SHP77 treated with DMSO at 0.1 percent for 48 hours (cell line): ENCODE measurements around the gene TES.
"Not testable (repeated sequence)": the region's sequence is repeated elsewhere in the genome, so short reads cannot be mapped to it uniquely, and the experiment has no call there.

Experiments used
- DNase-seq: peaks from one replicate; lab custom pipeline; 2025; lab: John Stamatoyannopoulos, UW

TES gene

DNA sequence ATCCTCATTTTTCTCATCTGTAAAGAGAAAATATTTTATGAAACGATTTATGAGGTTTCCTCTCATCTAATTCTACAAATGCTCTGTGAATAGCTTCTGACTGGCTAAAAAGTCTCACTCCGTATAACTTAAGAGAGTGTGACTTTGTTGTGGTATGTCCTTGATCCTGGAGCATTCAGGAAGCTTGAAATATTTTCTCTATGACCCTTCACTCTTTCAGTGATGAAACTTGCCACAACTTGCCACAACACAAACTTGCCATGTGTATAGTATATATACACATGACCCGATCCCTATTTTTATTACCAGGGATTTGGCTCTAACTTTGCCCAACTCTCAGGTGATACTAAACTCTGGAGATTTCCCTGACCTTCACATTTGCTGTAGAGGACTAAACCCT is 74.1 kb downstream of the TES start:
- no peak for DNase-seq

DNA sequence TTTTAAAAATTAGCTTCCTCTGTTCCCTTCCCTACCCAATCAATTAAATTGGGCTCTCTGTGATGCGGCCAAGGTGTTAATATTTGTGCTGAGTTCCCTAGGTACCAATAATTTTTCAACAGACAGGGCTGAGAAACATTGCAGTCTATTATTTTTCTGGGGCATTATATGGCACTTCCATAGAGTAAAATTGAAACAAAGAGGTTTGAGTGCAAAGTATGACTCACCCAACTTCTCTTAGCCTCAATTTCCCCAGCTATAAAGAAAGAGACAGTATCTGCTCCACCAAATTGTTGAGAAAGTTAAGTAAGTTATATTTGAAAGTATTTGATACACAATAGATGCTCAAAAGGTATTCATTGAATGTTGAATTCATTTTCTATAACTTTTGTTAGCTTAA is 74.9 kb downstream of the TES start:
- no peak for DNase-seq

DNA sequence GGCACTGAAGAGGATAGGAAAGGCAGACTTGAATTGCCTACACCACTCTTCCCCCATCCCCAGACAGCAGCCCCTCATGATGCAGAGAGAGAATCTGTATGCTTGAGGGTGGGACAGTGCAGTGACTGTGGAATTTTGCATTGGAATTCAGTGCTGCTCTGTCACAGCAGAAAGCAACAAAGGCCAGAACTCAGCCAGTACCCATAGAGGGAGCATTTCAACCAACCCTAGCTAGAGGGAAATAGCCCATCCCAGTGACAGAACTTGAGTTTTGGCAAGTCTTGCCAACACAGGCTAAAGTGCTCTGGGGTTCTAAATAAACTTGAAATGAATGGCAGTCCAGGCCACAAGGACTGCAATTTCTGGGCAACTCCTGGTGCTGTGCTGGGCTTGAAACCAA is 80.4 kb downstream of the TES start:
- DNase-seq: no peak

DNA sequence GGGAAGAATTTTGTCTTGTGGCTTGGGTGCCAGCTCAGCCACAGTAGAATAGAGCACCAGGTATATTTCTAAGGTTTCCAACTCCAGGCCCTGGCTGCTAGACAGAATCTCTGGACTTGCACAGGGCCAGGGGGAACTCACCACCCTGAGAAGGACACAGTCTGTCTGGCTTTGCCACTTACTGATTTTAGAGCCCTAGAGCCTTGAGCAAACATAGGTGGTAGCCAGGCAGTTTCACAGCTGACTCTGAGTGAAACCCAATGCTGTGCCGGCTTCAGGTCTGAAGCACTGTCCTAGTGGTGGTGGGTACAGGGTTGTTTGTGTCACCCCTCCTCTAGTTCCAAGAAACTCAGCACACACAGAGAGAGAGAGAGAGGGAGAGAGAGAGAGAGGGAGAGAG is 81.6 kb downstream of the TES start:
- DNase-seq: no peak

DNA sequence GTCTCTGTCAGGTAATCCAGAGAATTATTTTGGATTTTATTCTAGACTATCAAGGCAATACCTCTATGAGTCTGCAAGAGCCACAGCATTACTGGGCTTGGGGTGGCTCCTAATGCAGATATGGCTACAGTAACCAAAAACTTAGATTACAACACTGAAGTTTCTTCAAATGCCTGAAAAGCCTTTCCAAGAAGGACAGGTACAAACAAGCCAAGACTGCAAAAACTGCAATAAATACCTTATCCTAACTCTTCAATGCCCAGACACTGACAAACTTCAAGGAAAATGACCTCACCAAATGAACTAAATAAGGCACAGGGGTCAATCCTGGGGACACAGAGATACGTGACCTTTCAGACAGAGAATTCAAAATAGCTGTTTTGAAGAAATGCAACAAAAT is 82.0 kb downstream of the TES start:
- DNase-seq: no peak

- no peak for DNase-seq
Measured at GRCh38 chr7:116293139-116293538, 82.8 kb downstream of the TES start.

- no peak for DNase-seq
Measured at GRCh38 chr7:116293633-116294032, 83.3 kb downstream of the TES start.

DNA sequence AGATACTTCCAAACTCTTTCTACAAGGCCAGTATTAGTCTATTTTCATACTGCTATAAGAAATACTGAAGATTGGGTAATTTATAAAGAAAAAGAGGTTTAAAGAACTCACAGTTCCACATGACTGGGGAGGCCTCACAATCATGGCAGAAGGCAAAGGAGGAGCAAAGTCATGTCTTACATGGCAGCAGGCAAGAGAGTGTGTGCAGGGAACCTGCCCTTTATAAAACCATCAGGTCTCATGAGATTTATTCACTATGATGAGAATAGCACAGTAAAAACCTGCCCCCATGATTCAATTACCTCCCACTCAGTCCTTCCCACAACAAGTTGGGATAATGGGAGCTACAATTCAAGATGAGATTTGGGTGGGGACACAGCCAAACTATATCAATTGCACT is 85.6 kb downstream of the TES start:
- not testable (repeated sequence) for DNase-seq

DNA sequence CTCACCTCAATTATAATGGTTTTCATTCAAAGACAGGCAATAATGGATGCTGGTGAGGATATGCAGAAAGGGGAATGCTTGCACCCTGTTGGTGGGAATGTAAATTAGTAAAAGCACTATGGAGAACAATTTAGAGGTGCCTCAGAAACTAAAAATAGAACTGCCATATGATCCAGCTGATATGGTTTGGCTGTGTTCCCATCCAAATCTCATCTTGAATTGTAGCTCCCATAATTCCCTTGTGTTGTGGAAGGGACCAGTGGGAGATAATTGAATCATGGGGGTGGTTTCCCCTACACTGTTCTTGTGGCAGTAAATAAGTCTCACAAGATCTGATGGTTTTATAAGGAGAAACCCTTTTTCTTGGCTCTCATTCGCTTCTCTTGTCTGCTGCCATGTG is 87.7 kb downstream of the TES start:
- no peak for DNase-seq

DNA sequence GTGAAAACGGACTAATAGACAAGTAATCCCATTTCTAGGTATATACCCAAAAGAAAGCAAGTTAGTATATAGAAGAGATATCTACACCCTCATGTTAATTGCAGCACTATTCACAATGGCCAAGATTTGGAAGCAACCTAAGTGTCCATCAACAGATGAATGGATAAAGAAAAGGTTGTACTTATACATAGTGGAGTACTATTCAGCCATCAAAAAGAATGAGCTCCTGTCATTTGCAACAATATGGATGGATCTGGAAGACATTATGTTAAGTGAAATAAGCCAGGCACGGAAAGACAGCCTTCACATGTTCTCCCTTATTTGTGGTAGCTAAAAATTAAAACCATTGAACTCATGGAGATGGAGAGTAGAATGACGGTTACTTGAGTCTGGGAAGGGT is 88.2 kb downstream of the TES start:
- DNase-seq: no peak

DNA sequence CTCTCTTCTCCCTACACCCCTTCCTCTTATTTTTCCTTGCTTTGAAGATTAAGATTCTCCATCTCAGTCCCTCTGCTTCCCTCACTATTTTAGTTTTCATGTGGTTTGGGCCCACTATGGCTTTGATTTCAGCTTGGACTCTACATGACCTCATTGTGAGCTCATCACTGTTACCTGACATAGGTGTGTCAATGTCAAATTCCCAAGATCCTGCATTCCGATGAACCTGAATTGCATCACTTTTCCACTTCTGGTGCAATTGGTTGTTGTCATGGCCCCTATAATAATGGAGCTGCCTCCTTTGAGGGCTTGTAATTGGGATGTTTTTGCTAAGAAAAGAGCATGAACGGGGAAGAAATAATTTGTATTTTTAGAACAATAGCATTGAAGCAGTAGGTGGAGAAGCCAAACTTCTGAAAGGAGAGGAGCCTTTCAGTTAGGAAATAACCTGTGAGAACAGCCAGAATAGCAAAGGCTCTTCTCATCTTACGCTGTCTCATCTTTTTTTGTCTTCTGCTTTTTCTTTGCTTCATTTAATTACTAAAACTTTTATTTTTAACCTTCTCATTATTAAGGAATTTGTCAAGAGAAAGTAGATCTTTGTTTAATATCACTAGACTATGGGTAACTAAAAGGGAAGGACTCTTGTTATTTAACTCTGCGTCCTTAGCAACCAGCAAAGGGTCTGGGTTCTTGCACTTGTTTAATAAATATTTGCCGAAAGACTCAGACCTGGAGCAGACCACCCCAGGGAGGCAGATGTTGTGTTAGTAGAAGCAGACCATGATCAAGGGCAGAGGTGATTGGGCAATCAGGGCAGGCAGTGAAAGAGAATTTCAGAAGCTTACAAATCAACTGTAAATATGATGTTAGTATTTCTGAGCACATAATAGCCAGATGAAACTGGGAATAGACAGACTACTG is 95.4 kb downstream of the TES start:
- no peak for DNase-seq

GRCh38 chr7:116306409-116307048 is 96.2 kb downstream of the TES start:
- no peak for DNase-seq

- no peak for DNase-seq
Measured at GRCh38 chr7:116307253-116307652, 96.9 kb downstream of the TES start.
